ENCODE measurements around the gene ASPA. TPM values are rescaled to one million over a fixed set of nuclear protein-coding genes. Genes with fewer than 3 reads are reported as not detected.

ASPA gene
- total and polyA plus RNA-seq, 2 experiments from 2014 or later = 0.13 TPM; not detected in 1

DNA sequence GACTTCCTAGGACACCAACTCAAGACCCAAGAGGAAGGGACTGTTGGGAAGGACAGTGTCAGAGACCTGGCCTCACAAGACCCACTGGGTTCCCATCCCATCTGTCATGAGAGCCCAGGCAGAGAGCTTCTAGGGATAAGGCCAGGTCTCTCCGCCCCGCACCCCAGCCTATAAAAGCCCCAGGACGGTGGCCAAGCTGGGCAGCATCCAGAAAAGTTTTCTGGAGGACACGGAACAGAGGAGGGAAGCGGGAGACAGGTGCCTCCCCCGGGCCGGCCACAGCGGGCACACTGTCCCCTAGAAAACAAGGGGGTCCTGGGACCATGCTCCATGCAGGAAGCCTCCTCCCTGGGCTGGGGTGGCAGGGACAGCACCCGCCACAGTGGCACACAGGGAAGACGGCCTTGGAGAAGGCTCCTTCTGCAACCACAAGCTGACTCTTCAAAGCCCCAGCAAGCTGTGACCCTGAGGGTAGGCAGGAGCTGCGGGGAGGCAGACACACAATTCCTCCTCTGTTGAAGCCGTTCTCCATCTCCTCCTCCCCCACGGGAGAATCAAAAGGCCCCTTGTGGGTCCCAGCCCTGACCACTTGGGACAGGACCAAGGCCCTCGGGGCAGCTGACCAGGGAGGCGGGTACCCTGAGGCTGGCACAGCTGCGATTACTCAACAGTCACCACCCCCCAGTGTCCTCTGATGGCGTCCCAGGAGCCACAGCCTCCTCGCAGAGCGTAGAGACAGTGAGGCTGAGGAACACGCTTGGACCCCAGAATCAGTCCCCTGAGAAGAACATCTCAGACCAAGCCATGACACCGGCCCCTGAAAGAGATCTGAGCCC is 55.7 kb downstream of the ASPA start:
- Histone ChIP-seq H4K20me1 (replicated peaks; ENCODE audit: insufficient read depth) (no peaks in the 10 kb centered on the region), H3K4me2 (no peak overlapping the region), H3K79me2 (replicated peaks; ENCODE audit: insufficient read depth) (no peaks in the 10 kb centered on the region), H3K27me3 (ENCODE audit: insufficient read depth) (no peaks in the 10 kb centered on the region), H2AFZ (no peak overlapping the region), H3K9me2 (ENCODE audit: insufficient read depth) (no peaks in the 10 kb centered on the region), H3K27ac (ENCODE audit: low read depth) (no peak overlapping the region), H3F3A (replicated peaks; ENCODE audit: low read depth) (no peaks in the 10 kb centered on the region), H3K4me1 (ENCODE audit: insufficient read depth) (no peaks in the 10 kb centered on the region; the same call in 1 of the 2 replicates), H3K4me3 (no peak overlapping the region), H3K36me3 (ENCODE audit: insufficient read depth) (no peaks in the 10 kb centered on the region)
- Mint-ChIP-seq H3K27me3 (ENCODE audit: insufficient read depth, low read depth, poor library complexity) (peaks cover 10% of the 10 kb centered on the region), H3K27ac (no peak overlapping the region), H3K9me3 (no peaks in the 10 kb centered on the region; the same call in 2 of the 3 replicates), H3K36me3 (ENCODE audit: low read depth) (no peaks in the 10 kb centered on the region; the same call in 2 of the 3 replicates), H3K4me1 (peaks cover 13% of the 10 kb centered on the region), H3K4me3 (no peak overlapping the region)
- no peak for DNase-seq (ENCODE audit: low spot score)
- no peak for ATAC-seq
- no peak for TF ChIP-seq STAT1 (IDR thresholded peaks at IDR 0.05; ENCODE audit: unreplicated experiment)
- TF ChIP-seq EZH2phosphoT487 (IDR thresholded peaks at IDR 0.05; ENCODE audit: unreplicated experiment) = no peak
- no peak for TF ChIP-seq POLR2AphosphoS5 (IDR thresholded peaks at IDR 0.05; ENCODE audit: low read depth)
- TF ChIP-seq, protein P1, sequence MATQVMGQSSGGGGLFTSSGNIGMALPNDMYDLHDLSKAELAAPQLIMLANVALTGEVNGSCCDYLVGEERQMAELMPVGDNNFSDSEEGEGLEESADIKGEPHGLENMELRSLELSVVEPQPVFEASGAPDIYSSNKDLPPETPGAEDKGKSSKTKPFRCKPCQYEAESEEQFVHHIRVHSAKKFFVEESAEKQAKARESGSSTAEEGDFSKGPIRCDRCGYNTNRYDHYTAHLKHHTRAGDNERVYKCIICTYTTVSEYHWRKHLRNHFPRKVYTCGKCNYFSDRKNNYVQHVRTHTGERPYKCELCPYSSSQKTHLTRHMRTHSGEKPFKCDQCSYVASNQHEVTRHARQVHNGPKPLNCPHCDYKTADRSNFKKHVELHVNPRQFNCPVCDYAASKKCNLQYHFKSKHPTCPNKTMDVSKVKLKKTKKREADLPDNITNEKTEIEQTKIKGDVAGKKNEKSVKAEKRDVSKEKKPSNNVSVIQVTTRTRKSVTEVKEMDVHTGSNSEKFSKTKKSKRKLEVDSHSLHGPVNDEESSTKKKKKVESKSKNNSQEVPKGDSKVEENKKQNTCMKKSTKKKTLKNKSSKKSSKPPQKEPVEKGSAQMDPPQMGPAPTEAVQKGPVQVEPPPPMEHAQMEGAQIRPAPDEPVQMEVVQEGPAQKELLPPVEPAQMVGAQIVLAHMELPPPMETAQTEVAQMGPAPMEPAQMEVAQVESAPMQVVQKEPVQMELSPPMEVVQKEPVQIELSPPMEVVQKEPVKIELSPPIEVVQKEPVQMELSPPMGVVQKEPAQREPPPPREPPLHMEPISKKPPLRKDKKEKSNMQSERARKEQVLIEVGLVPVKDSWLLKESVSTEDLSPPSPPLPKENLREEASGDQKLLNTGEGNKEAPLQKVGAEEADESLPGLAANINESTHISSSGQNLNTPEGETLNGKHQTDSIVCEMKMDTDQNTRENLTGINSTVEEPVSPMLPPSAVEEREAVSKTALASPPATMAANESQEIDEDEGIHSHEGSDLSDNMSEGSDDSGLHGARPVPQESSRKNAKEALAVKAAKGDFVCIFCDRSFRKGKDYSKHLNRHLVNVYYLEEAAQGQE (IDR thresholded peaks at IDR 0.05; ENCODE audit: unreplicated experiment) = no peak
- TF ChIP-seq ZNF114 (CRISPR knock-in tag; IDR thresholded peaks at IDR 0.05) = no peak
- TF ChIP-seq, protein P2, sequence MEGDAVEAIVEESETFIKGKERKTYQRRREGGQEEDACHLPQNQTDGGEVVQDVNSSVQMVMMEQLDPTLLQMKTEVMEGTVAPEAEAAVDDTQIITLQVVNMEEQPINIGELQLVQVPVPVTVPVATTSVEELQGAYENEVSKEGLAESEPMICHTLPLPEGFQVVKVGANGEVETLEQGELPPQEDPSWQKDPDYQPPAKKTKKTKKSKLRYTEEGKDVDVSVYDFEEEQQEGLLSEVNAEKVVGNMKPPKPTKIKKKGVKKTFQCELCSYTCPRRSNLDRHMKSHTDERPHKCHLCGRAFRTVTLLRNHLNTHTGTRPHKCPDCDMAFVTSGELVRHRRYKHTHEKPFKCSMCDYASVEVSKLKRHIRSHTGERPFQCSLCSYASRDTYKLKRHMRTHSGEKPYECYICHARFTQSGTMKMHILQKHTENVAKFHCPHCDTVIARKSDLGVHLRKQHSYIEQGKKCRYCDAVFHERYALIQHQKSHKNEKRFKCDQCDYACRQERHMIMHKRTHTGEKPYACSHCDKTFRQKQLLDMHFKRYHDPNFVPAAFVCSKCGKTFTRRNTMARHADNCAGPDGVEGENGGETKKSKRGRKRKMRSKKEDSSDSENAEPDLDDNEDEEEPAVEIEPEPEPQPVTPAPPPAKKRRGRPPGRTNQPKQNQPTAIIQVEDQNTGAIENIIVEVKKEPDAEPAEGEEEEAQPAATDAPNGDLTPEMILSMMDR (conservative IDR thresholded peaks at IDR 0.05; ENCODE audit: low read depth in 2 of 2) = no peak
- TF ChIP-seq NANOG (IDR thresholded peaks at IDR 0.05; ENCODE audit: borderline replicate concordance) = no peak
- no peak for TF ChIP-seq CREB1 (CRISPR knock-in tag; IDR thresholded peaks at IDR 0.05; ENCODE audit: low read depth)
- no peak for TF ChIP-seq JUNB (IDR thresholded peaks at IDR 0.05; ENCODE audit: unreplicated experiment)
- no peak for TF ChIP-seq EZH2 (IDR thresholded peaks at IDR 0.05; ENCODE audit: low read depth, unreplicated experiment)
- TF ChIP-seq, protein P3, sequence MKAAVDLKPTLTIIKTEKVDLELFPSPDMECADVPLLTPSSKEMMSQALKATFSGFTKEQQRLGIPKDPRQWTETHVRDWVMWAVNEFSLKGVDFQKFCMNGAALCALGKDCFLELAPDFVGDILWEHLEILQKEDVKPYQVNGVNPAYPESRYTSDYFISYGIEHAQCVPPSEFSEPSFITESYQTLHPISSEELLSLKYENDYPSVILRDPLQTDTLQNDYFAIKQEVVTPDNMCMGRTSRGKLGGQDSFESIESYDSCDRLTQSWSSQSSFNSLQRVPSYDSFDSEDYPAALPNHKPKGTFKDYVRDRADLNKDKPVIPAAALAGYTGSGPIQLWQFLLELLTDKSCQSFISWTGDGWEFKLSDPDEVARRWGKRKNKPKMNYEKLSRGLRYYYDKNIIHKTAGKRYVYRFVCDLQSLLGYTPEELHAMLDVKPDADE (IDR thresholded peaks at IDR 0.05) = no peak
- no peak for TF ChIP-seq ZNF331 (CRISPR knock-in tag; IDR thresholded peaks at IDR 0.05; ENCODE audit: low read depth)
- TF ChIP-seq, protein P4, sequence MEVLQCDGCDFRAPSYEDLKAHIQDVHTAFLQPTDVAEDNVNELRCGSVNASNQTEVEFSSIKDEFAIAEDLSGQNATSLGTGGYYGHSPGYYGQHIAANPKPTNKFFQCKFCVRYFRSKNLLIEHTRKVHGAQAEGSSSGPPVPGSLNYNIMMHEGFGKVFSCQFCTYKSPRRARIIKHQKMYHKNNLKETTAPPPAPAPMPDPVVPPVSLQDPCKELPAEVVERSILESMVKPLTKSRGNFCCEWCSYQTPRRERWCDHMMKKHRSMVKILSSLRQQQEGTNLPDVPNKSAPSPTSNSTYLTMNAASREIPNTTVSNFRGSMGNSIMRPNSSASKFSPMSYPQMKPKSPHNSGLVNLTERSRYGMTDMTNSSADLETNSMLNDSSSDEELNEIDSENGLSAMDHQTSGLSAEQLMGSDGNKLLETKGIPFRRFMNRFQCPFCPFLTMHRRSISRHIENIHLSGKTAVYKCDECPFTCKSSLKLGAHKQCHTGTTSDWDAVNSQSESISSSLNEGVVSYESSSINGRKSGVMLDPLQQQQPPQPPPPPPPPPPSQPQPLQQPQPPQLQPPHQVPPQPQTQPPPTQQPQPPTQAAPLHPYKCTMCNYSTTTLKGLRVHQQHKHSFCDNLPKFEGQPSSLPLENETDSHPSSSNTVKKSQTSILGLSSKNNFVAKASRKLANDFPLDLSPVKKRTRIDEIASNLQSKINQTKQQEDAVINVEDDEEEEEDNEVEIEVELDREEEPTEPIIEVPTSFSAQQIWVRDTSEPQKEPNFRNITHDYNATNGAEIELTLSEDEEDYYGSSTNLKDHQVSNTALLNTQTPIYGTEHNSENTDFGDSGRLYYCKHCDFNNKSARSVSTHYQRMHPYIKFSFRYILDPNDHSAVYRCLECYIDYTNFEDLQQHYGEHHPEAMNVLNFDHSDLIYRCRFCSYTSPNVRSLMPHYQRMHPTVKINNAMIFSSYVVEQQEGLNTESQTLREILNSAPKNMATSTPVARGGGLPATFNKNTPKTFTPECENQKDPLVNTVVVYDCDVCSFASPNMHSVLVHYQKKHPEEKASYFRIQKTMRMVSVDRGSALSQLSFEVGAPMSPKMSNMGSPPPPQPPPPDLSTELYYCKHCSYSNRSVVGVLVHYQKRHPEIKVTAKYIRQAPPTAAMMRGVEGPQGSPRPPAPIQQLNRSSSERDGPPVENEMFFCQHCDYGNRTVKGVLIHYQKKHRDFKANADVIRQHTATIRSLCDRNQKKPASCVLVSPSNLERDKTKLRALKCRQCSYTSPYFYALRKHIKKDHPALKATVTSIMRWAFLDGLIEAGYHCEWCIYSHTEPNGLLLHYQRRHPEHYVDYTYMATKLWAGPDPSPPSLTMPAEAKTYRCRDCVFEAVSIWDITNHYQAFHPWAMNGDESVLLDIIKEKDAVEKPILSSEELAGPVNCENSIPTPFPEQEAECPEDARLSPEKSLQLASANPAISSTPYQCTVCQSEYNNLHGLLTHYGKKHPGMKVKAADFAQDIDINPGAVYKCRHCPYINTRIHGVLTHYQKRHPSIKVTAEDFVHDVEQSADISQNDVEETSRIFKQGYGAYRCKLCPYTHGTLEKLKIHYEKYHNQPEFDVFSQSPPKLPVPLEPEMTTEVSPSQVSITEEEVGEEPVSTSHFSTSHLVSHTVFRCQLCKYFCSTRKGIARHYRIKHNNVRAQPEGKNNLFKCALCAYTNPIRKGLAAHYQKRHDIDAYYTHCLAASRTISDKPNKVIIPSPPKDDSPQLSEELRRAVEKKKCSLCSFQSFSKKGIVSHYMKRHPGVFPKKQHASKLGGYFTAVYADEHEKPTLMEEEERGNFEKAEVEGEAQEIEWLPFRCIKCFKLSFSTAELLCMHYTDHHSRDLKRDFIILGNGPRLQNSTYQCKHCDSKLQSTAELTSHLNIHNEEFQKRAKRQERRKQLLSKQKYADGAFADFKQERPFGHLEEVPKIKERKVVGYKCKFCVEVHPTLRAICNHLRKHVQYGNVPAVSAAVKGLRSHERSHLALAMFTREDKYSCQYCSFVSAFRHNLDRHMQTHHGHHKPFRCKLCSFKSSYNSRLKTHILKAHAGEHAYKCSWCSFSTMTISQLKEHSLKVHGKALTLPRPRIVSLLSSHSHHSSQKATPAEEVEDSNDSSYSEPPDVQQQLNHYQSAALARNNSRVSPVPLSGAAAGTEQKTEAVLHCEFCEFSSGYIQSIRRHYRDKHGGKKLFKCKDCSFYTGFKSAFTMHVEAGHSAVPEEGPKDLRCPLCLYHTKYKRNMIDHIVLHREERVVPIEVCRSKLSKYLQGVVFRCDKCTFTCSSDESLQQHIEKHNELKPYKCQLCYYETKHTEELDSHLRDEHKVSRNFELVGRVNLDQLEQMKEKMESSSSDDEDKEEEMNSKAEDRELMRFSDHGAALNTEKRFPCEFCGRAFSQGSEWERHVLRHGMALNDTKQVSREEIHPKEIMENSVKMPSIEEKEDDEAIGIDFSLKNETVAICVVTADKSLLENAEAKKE (CRISPR knock-in tag; IDR thresholded peaks at IDR 0.05) = no peak

Measured in GM23338 (cell line).